HG03196 (cell line): Measurements from ENCODE around the gene RPL35.

Source experiments
- ATAC-seq: cut with Tn5 transposase; IDR thresholded peaks from one replicate; pipeline ENCODE4 v1.9.1; 2021; ENCODE audit not compliant: unreplicated experiment

Gene RPL35

DNA sequence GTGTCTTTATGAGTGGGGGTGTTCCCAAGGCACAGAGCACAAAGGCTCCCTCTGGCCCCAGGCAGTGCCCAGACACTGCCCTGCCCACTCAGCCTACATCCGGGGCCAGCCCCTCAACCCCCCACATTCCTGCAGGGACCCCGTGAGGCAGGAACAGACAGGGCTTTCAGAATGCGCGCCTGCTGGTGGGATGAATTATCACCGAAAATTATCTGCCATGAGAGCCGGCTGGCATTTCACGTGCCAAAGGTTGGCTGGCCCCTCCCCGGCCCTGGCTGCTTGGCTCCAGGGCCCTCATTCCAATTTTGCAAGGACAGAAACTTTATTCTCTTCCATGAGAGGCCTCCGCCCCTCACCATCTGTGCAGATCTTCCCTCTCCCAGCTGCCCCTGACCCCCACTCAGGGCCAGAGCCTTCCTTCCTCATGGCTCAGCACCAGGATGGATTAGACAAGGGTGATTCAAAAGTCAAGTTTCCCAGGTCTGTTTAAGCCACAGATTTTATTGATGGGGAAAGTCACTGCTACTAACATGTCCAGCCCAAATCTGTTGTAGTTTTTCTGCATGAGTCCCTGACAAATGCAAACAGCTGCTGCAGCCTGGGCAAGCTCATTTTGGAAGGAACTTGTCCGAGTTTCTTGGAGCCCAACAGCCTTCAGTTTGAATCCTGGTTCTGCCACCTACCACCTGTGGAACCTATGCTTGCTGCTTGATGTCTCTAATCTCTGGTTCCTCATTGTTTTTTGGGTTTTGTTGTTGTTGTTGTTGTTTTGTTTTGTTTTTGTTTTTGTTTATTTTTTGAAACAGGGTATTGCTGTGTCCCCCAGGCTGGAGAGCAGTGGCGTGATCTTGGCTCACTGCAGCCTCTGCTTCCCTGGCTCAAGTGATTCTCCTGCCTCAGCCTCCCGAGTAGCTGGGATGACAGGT is 40.8 kb downstream of the RPL35 start:
- ATAC-seq: no peak

DNA sequence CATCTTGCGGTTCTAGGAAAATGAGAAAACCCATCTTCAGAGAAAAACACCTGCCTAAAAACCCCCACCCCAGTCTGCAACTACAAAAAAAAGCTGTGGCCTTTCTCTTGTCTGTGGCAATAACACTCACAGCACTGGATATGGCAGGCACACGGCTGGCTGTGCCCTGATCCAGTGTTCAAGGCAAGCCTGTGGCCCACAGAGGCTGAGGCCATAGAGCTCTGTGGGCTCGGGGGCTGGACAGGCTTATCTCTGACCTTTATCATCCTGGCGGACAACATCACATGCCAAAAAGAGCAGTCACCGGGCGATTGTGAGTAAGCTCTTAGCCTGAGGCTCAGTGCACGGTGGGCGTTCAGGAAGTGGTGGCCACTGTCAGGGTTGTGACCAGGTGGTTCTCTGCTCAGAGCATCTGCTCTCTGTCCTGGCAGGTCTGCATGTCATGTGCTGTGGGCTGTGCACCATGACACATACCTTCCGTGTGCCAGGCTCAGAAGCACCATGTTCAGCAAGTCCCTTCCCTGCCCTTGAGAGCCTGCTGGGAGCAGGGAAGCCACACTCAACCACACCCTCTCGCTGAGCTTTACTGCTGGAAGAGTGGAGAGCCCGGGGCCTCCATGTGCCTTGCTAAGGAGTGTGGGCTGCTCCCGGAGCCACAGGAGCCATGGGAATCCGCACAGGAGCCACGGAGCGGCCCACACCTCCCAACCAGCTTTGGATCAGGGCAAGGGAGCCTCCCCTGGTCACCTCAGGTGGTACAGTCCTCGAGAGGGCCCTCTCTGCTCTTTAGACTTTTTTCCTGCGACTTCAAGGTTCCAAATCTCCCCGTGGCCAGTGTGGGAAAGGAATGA is 43.1 kb downstream of the RPL35 start:
- ATAC-seq: no peak

DNA sequence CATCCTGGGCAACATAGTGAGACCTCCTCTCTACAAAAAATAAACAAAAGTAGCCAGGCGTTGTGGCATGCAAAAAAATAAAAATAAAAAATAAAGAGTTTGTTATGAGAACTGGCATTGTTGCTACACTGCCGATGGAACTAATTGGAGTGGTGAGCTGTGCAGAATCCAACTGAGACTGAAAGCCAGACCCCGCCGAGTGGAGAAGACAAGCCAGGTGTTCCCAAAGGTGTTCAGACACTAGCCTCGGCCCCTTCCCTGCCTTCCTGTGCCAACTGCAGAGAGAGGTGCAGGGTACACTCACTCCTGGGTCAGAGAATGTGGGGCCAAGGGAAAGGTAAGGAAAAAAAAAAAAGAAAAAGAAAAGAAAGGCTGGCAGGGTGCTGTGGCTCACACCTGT is 46.2 kb downstream of the RPL35 start:
- ATAC-seq: no peak

- ATAC-seq: no peak
These were observed 47.6 kb downstream of the RPL35 start for GRCh38 chr9:124814164-124814535.

DNA sequence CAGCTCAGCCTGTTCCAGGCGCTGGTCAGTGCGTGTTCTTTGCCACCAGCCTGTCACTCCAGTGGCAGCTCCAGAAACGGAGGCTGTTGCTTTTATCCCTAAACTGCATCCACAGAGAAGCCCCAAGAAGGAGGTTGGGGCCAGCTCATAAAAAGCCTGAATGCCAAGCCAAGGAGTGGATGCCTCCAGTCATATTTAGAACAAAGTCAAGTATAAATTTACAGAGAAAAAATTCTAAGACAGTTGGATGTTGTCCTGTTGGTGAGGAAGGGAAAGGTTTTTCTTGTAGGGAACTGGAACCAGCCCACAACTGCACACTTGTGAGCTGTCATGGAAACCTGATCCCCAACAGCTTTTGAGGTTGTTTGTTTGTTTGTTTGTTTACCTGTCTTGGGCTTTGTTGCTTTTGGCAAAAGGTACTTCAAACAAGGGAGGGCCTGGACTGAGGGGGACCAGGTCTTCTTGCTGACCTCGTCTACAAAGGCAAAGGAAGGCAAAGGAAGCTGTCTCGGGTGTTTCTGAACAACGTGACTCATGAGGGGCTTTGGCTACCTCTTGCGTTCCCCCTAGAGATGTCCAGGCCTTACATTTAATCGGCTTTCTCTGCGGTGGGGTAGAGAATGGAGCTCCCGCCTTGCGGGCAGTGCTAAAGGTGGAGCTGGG is 48.1 kb downstream of the RPL35 start:
- ATAC-seq: no peak

DNA sequence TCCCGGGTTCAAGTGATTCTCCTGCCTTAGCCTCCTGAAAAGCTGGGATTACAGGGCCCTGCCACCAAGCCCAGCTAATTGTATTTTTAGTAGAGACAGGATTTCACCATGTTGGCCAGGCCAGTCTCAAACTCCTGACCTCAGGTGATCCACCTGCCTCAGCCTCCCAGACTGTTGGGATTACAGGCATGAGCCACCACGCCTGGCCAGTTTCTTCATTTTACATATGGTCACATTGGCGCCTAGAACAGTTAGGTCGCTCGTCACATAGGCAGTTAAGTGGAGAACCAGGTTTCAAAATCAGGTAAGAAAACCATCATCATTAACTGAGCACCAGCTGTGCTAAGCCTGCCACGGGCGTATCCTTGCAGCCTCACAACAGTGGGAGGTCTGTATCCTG is 48.7 kb downstream of the RPL35 start:
- no peak for ATAC-seq

GRCh38 chr9:124812441-124812876 is 49.3 kb downstream of the RPL35 start:
- no peak for ATAC-seq

GRCh38 chr9:124810663-124811355 is 50.9 kb downstream of the RPL35 start:
- no peak for ATAC-seq

- ATAC-seq: no peak
These were observed 51.8 kb downstream of the RPL35 start for GRCh38 chr9:124809741-124810500.

DNA sequence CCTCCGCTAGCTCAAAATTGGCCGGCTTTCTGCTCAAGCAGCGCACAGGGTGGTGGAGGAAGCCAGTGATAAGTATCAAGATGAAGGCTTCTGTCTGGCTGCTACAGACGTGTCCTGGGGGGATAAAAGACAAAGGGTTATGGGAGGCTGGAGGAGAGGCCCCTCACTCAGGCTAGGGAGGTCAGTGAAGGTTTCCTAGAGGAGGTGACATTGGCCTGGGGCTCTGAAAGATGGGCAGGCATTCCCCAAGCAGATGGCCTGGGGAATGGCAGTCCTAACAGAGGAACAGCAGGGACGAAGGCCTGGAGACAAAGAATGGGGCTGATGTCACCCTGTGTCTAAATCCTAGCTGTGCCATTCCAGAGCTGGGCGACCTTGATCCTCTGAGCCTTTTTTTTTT is 52.5 kb downstream of the RPL35 start:
- ATAC-seq: no peak

DNA sequence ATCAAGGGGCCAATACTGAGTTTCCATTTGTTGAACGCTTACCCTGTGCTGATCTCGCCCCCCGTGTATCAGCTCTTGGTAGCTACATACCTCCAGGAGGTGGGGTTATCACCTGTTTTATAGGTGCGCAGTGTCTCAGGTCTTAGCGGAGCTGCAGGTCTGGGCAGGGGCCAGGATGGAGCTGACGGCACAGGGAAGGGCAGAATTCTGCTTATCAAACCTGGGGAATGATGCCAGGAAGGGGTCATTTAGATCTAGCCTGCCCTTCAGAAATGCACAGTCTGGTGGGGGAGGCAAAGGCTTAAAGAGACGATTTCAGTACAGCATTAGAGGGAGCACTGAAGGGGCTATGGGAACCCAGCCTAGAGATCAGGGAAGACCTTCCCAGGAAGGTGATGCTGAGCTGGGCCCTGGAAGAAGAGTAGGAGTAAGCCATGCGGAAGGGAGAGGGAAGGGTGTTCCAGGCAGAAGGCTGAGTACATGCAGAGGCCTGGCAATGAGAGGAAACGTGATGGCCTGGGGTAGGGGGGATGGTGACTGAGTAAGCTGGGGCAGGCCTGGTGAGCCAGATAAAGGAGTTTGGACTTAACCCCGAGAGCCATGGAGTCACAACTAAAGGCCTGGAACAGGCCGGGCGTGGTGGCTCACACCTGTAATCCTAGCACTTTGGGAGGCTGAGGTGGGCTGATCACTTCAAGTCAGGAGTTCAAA is 53.4 kb downstream of the RPL35 start:
- no peak for ATAC-seq
